WTC11 (cell line): ENCODE measurements around the gene CLEC12A.

Source experiments
- CDX4 ChIP-seq: fragments of 250-450 bp; sonication (Bioruptor Pico); IDR thresholded peaks from 2 replicates; pipeline ENCODE4 v1.9.0; 2021; ENCODE audit warnings: moderate library complexity, mild to moderate bottlenecking, inconsistent platforms, borderline replicate concordance
- CREB1 ChIP-seq: sonication (generic); formaldehyde crosslinking; IDR thresholded peaks from 2 replicates; pipeline ENCODE4 v1.8.0; 2023; ENCODE audit warnings: mild to moderate bottlenecking, missing genetic modification reagents
- CTCF ChIP-seq: fragments of 200-600 bp; IDR thresholded peaks from 2 replicates; pipeline ENCODE4 v1.8.0; 2022; ENCODE audit warnings: antibody characterized with exemption
- E2F1 ChIP-seq: sonication (generic); formaldehyde crosslinking; IDR thresholded peaks from 2 replicates; pipeline ENCODE4 v1.8.0; 2022; ENCODE audit warnings: mild to moderate bottlenecking, missing genetic modification reagents
- FOXP1 ChIP-seq: sonication (generic); formaldehyde crosslinking; IDR thresholded peaks from 2 replicates; pipeline ENCODE4 v1.8.0; 2022; ENCODE audit warnings: missing genetic modification reagents, mild to moderate bottlenecking, moderate library complexity, borderline replicate concordance
- KAT7 ChIP-seq: sonication (generic); formaldehyde crosslinking; IDR thresholded peaks from 2 replicates; pipeline ENCODE4 v1.8.1; 2023; ENCODE audit warnings: missing genetic modification reagents, mild to moderate bottlenecking, borderline replicate concordance
- NFE2L1 ChIP-seq: sonication (generic); formaldehyde crosslinking; IDR thresholded peaks from 2 replicates; pipeline ENCODE4 v1.8.1; 2023; ENCODE audit warnings: missing genetic modification reagents
- RORB ChIP-seq: fragments of 250-450 bp; sonication (Bioruptor Pico); IDR thresholded peaks from 2 replicates; pipeline ENCODE4 v1.9.0; 2021; ENCODE audit warnings: mild to moderate bottlenecking
- SMAD3 ChIP-seq: sonication (generic); formaldehyde crosslinking; IDR thresholded peaks from 2 replicates; pipeline ENCODE4 v1.8.0; 2022; ENCODE audit warnings: missing genetic modification reagents, mild to moderate bottlenecking, borderline replicate concordance
- STAT6 ChIP-seq: sonication (generic); formaldehyde crosslinking; conservative IDR thresholded peaks from 2 replicates; pipeline ENCODE4 v1.8.1; 2023; ENCODE audit warnings: mild to moderate bottlenecking, low read depth, missing genetic modification reagents, moderate library complexity
- USF2 ChIP-seq: sonication (generic); formaldehyde crosslinking; IDR thresholded peaks from 2 replicates; pipeline ENCODE4 v1.8.1; 2023; ENCODE audit warnings: mild to moderate bottlenecking, missing genetic modification reagents, moderate library complexity
- ZNF263 ChIP-seq: sonication (generic); formaldehyde crosslinking; IDR thresholded peaks from 2 replicates; pipeline ENCODE4 v1.8.1; 2022; ENCODE audit warnings: low read depth, mild to moderate bottlenecking, moderate library complexity, missing genetic modification reagents
- ZNF317 ChIP-seq: sonication (generic); formaldehyde crosslinking; IDR thresholded peaks from 2 replicates; pipeline ENCODE4 v1.8.1; 2023; ENCODE audit warnings: low read depth, mild to moderate bottlenecking, moderate library complexity, missing genetic modification reagents, borderline replicate concordance

GRCh38 chr12:10027721-10028120 lies 56.5 kb downstream of the CLEC12A start:
- no peak for TF ChIP-seq ZNF317 (CRISPR knock-in tag)
- TF ChIP-seq SMAD3 = no peak
- TF ChIP-seq E2F1 (CRISPR knock-in tag) = no peak
- no peak for TF ChIP-seq CTCF
- no peak for TF ChIP-seq CREB1
- TF ChIP-seq NFE2L1 (CRISPR knock-in tag) = no peak
- no peak for TF ChIP-seq STAT6 (CRISPR knock-in tag)
- no peak for TF ChIP-seq CDX4 (CRISPR knock-in tag)
- no peak for TF ChIP-seq ZNF263 (CRISPR knock-in tag)
- TF ChIP-seq USF2 (CRISPR knock-in tag) = no peak
- TF ChIP-seq KAT7 (CRISPR knock-in tag) = no peak
- TF ChIP-seq FOXP1 (CRISPR knock-in tag) = no peak
- TF ChIP-seq RORB (CRISPR knock-in tag) = no peak
